Smooth muscle cell of the brain vasculature (primary cell): Measurements from ENCODE around the gene CTSA.
"Not testable (repeated sequence)": the region's sequence is repeated elsewhere in the genome, so short reads cannot be mapped to it uniquely, and the experiment has no call there.

Experiments used
- DNase-seq: peaks from one replicate; pipeline ENCODE4 v3.0.0-alpha.2; 2012; ENCODE audit warnings: low read depth, low spot score

The CTSA gene

GRCh38 chr20:45896641-45897161 lies 5.6 kb downstream of the CTSA start:
- no peak for DNase-seq

GRCh38 chr20:45897289-45897688 lies 6.2 kb downstream of the CTSA start:
- no peak for DNase-seq

GRCh38 chr20:45897692-45898091 lies 6.6 kb downstream of the CTSA start:
- DNase-seq = no peak

- no peak for DNase-seq
These were observed 7.2 kb downstream of the CTSA start for GRCh38 chr20:45898285-45898684.

GRCh38 chr20:45899046-45899835 lies 8.1 kb downstream of the CTSA start:
- no peak for DNase-seq

GRCh38 chr20:45901332-45901731 lies 10.2 kb downstream of the CTSA start:
- not testable (repeated sequence) for DNase-seq

- no peak for DNase-seq
These were observed 11.1 kb downstream of the CTSA start for GRCh38 chr20:45902199-45902701.

- no peak for DNase-seq
These were observed 13.7 kb downstream of the CTSA start for GRCh38 chr20:45904583-45905504.

GRCh38 chr20:45905505-45906079 lies 14.5 kb downstream of the CTSA start:
- DNase-seq = no peak

- no peak for DNase-seq
These were observed 16.2 kb downstream of the CTSA start for GRCh38 chr20:45907219-45907948.

- DNase-seq = no peak
These were observed 16.9 kb downstream of the CTSA start for GRCh38 chr20:45908084-45908483.

GRCh38 chr20:45909336-45909808 lies 18.2 kb downstream of the CTSA start:
- no peak for DNase-seq

GRCh38 chr20:45909817-45910669 lies 18.9 kb downstream of the CTSA start:
- DNase-seq = no peak

GRCh38 chr20:45910670-45911485 lies 19.7 kb downstream of the CTSA start:
- DNase-seq = peak; percentile 98

- DNase-seq = no peak
These were observed 20.6 kb downstream of the CTSA start, which contains the start of gene PLTP for GRCh38 chr20:45911486-45912343. Gene PLTP, minus strand, starts transcription at chr20:45912155. Its CDS starts 703 bp downstream, at chr20:45911452.

GRCh38 chr20:45912344-45912682 lies 21.2 kb downstream of the CTSA start:
- no peak for DNase-seq

- no peak for DNase-seq
These were observed 22.0 kb downstream of the CTSA start for GRCh38 chr20:45913116-45913515.

GRCh38 chr20:45917790-45918141 lies 26.6 kb downstream of the CTSA start:
- no peak for DNase-seq
